HG03095 (cell line): Measurements from ENCODE around the gene ERP44.
"Not testable (repeated sequence)": the region's sequence is repeated elsewhere in the genome, so short reads cannot be mapped to it uniquely, and the experiment has no call there.

ENCODE experiments used
- ATAC-seq: cut with Tn5 transposase; IDR thresholded peaks from one replicate; pipeline ENCODE4 v1.9.1; 2021; ENCODE audit warnings: moderate library complexity; ENCODE audit not compliant: unreplicated experiment

ERP44 gene

GRCh38 chr9:100098887-100099721 lies at the start of gene ERP44, which contains the start of gene INVS:
Gene ERP44, minus strand, starts transcription at chr9:100099000. Its CDS starts 160 bp downstream, at chr9:100098840.
Gene INVS, plus strand, starts transcription at chr9:100099243. Its CDS starts 5,279 bp downstream, at chr9:100104522.
- peak; percentile 96 for ATAC-seq

GRCh38 chr9:100145976-100146375 lies 47.2 kb upstream of the ERP44 start:
- ATAC-seq, result not testable (repeated sequence)

- ATAC-seq, result not testable (repeated sequence)
Measured at GRCh38 chr9:100145167-100145934, 46.6 kb upstream of the ERP44 start.

- not testable (repeated sequence) for ATAC-seq
Measured at GRCh38 chr9:100141862-100142261, 43.1 kb upstream of the ERP44 start.

- not testable (repeated sequence) for ATAC-seq
Measured at GRCh38 chr9:100140303-100140702, 41.5 kb upstream of the ERP44 start.

GRCh38 chr9:100136799-100137198 lies 38.0 kb upstream of the ERP44 start:
- ATAC-seq, result not testable (repeated sequence)

- ATAC-seq, result no peak
Measured at GRCh38 chr9:100134731-100135130, 35.9 kb upstream of the ERP44 start.

GRCh38 chr9:100131875-100132430 lies 33.2 kb upstream of the ERP44 start:
- ATAC-seq, result no peak

- ATAC-seq, result no peak
Measured at GRCh38 chr9:100131216-100131615, 32.4 kb upstream of the ERP44 start.

- ATAC-seq, result no peak
Measured at GRCh38 chr9:100129772-100130171, 31.0 kb upstream of the ERP44 start.

GRCh38 chr9:100126423-100126822 lies 27.6 kb upstream of the ERP44 start:
- no peak for ATAC-seq

GRCh38 chr9:100125910-100126309 lies 27.1 kb upstream of the ERP44 start:
- ATAC-seq, result no peak

- ATAC-seq, result no peak
Measured at GRCh38 chr9:100125236-100125635, 26.4 kb upstream of the ERP44 start.

GRCh38 chr9:100120286-100120685 lies 21.5 kb upstream of the ERP44 start:
- ATAC-seq, result no peak

- ATAC-seq, result no peak
Measured at GRCh38 chr9:100117316-100117715, 18.5 kb upstream of the ERP44 start.

GRCh38 chr9:100112677-100113336 lies 14.0 kb upstream of the ERP44 start:
- ATAC-seq, result no peak

- no peak for ATAC-seq
Measured at GRCh38 chr9:100111235-100111634, 12.4 kb upstream of the ERP44 start.

- no peak for ATAC-seq
Measured at GRCh38 chr9:100108559-100108958, 9.8 kb upstream of the ERP44 start.

- ATAC-seq, result no peak
Measured at GRCh38 chr9:100106616-100107015, 7.8 kb upstream of the ERP44 start.

GRCh38 chr9:100105861-100106260 lies 7.1 kb upstream of the ERP44 start:
- no peak for ATAC-seq

GRCh38 chr9:100104314-100104713 lies 5.5 kb upstream of the ERP44 start:
- no peak for ATAC-seq
